NT2/D1 (cell line): ENCODE results near the gene NUTF2.

Experiments used
- DNase-seq: peaks from one replicate; pipeline ENCODE4 v3.0.0-alpha.2; 2011; ENCODE audit warnings: low read depth, low spot score
- H3K27me3 ChIP-seq: 2 replicates; pipeline ENCODE4 v1.6.0; 2011; ENCODE audit warnings: mild to moderate bottlenecking; ENCODE audit not compliant: insufficient read length, insufficient read depth
- H3K36me3 ChIP-seq: 2 replicates; pipeline ENCODE4 v1.6.1; 2011; ENCODE audit warnings: mild to moderate bottlenecking, low read length, mixed read lengths; ENCODE audit not compliant: insufficient read depth, insufficient read length
- H3K4me1 ChIP-seq: 2 replicates; pipeline ENCODE4 v1.5.1; 2011; ENCODE audit not compliant: insufficient read depth, insufficient read length
- H3K4me3 ChIP-seq: 2 replicates; pipeline ENCODE4 v1.5.1; 2011; ENCODE audit warnings: low read depth; ENCODE audit not compliant: insufficient read length
- H3K9ac ChIP-seq: 2 replicates; pipeline ENCODE4 v1.6.0; 2011; ENCODE audit warnings: low read depth; ENCODE audit not compliant: insufficient read length
- H3K9me3 ChIP-seq: 2 replicates; pipeline ENCODE4 v1.5.1; 2011; ENCODE audit warnings: mild to moderate bottlenecking, low read length; ENCODE audit not compliant: insufficient read depth
- SUZ12 ChIP-seq: IDR thresholded peaks from 2 replicates; pipeline ENCODE4 v1.6.1; 2011; ENCODE audit not compliant: insufficient read length, insufficient read depth; ENCODE audit errors: extremely low read depth
- YY1 ChIP-seq: IDR thresholded peaks from 2 replicates; pipeline ENCODE4 v1.6.1; 2011; ENCODE audit not compliant: insufficient read length, insufficient read depth
- ZNF274 ChIP-seq: IDR thresholded peaks from 2 replicates; pipeline ENCODE4 v1.6.1; 2011; ENCODE audit warnings: mild to moderate bottlenecking, low read depth, low read length

The NUTF2 gene

GRCh38 chr16:67846320-67847063 lies at the start of gene NUTF2:
TSS of gene NUTF2 (plus strand) at chr16:67846933. CDS start at chr16:67865131, 18,198 bp downstream.
- H3K9ac ChIP-seq: peak within 1 kb of the TSS; percentile 98
- H3K36me3 ChIP-seq: peaks cover 58% of the 10 kb centered on the region
- no peak for TF ChIP-seq SUZ12
- peak; percentile 15 for TF ChIP-seq YY1
- no peaks in the 10 kb centered on the region for H3K27me3 ChIP-seq
- no peaks in the 10 kb centered on the region for H3K9me3 ChIP-seq
- peak; percentile 98 for DNase-seq
- peaks cover 8% of the 10 kb centered on the region for H3K4me1 ChIP-seq
- H3K4me3 ChIP-seq: peak within 1 kb of the TSS; percentile 94

- no peak for DNase-seq
- H3K9me3 ChIP-seq: no peaks in the 10 kb centered on the region
- peaks cover 60% of the 10 kb centered on the region for H3K36me3 ChIP-seq
- H3K9ac ChIP-seq: no peak overlapping the region
- H3K4me3 ChIP-seq: no peak overlapping the region
- no peak for TF ChIP-seq YY1
- TF ChIP-seq SUZ12: no peak
- TF ChIP-seq ZNF274: no peak
- H3K4me1 ChIP-seq: peaks cover 4% of the 10 kb centered on the region
- no peaks in the 10 kb centered on the region for H3K27me3 ChIP-seq
Measured at GRCh38 chr16:67800338-67800926, 46.3 kb upstream of the NUTF2 start.

GRCh38 chr16:67801241-67801640 lies 45.5 kb upstream of the NUTF2 start:
- TF ChIP-seq ZNF274: no peak
- no peak for TF ChIP-seq YY1
- no peak for TF ChIP-seq SUZ12
- H3K4me1 ChIP-seq: peaks cover 7% of the 10 kb centered on the region
- H3K9ac ChIP-seq: no peak overlapping the region
- H3K4me3 ChIP-seq: no peak overlapping the region
- no peaks in the 10 kb centered on the region for H3K27me3 ChIP-seq
- no peak for DNase-seq
- H3K36me3 ChIP-seq: peaks cover 60% of the 10 kb centered on the region
- no peaks in the 10 kb centered on the region for H3K9me3 ChIP-seq

- H3K36me3 ChIP-seq: peaks cover 60% of the 10 kb centered on the region
- no peak for TF ChIP-seq SUZ12
- TF ChIP-seq YY1: no peak
- TF ChIP-seq ZNF274: no peak
Measured at GRCh38 chr16:67801883-67802282, 44.9 kb upstream of the NUTF2 start.

GRCh38 chr16:67803894-67804293 lies 42.8 kb upstream of the NUTF2 start:
- Histone ChIP-seq H3K4me1 (peaks cover 7% of the 10 kb centered on the region), H3K27me3 (no peaks in the 10 kb centered on the region), H3K9ac (no peak overlapping the region), H3K4me3 (no peak overlapping the region), H3K36me3 (peaks cover 49% of the 10 kb centered on the region), H3K9me3 (no peaks in the 10 kb centered on the region)
- no peak for DNase-seq
- TF ChIP-seq YY1 (no peak), ZNF274 (no peak), SUZ12 (no peak)

More at GRCh38 chr16:67801883-67802282, 44.9 kb upstream of the NUTF2 start:
- Histone ChIP-seq H3K27me3 (no peaks in the 10 kb centered on the region), H3K9ac (no peak overlapping the region), H3K4me1 (peaks cover 7% of the 10 kb centered on the region), H3K4me3 (no peak overlapping the region), H3K9me3 (no peaks in the 10 kb centered on the region)
- no peak for DNase-seq

- H3K4me3 ChIP-seq: peak overlapping the region; percentile 93
- H3K4me1 ChIP-seq: peaks cover 7% of the 10 kb centered on the region
- peaks cover 48% of the 10 kb centered on the region for H3K36me3 ChIP-seq
- DNase-seq: no peak
- H3K9ac ChIP-seq: peak overlapping the region; percentile 92
- no peaks in the 10 kb centered on the region for H3K9me3 ChIP-seq
- no peaks in the 10 kb centered on the region for H3K27me3 ChIP-seq
- TF ChIP-seq SUZ12: no peak
Measured at GRCh38 chr16:67804853-67805542, 41.7 kb upstream of the NUTF2 start.

GRCh38 chr16:67805718-67806427 lies 40.9 kb upstream of the NUTF2 start:
- TF ChIP-seq ZNF274 (no peak), YY1 (no peak), SUZ12 (no peak)
- Histone ChIP-seq H3K4me1 (peaks cover 7% of the 10 kb centered on the region), H3K27me3 (no peaks in the 10 kb centered on the region), H3K9ac (peak overlapping the region; percentile 92), H3K4me3 (peak overlapping the region; percentile 93), H3K9me3 (no peaks in the 10 kb centered on the region), H3K36me3 (peaks cover 40% of the 10 kb centered on the region)
- no peak for DNase-seq
